Gastroesophageal sphincter (tissue), 3 donors: ENCODE measurements around the gene HSF4.

Experiments
- EP300 ChIP-seq: sonication (generic); formaldehyde crosslinking; IDR thresholded peaks from one replicate; pipeline ENCODE4 v1.6.1; 2017; ENCODE audit warnings: antibody characterized with exemption, mild to moderate bottlenecking
- POLR2A ChIP-seq, 2 donors: fragments of 450-650 bp; IDR thresholded peaks; one replicate each; pipeline ENCODE4 v1.6.1; 2017; ENCODE audit warnings: antibody characterized with exemption in 2 of 2, mild to moderate bottlenecking in 2 of 2, moderate library complexity in 1 of 2
- POLR2AphosphoS5 ChIP-seq: sonication (generic); formaldehyde crosslinking; IDR thresholded peaks from one replicate; pipeline ENCODE4 v1.6.1; 2017; ENCODE audit warnings: antibody characterized with exemption
- TF ChIP-seq, protein P1 (sequence below), 4 experiments: fragments of 200-600 bp in 2 of 4; fragments of 450-650 bp in 2 of 4; sonication (generic) in 1 of 4; IDR thresholded peaks; one replicate each; pipeline ENCODE4 v1.5.1; 2017 to 2019; ENCODE audit warnings: antibody characterized with exemption in 4 of 4, mild to moderate bottlenecking in 2 of 4, moderate library complexity in 2 of 4

GRCh38 chr16:67170949-67171649, 6.6 kb downstream of the HSF4 start:
- TF ChIP-seq, protein P1, sequence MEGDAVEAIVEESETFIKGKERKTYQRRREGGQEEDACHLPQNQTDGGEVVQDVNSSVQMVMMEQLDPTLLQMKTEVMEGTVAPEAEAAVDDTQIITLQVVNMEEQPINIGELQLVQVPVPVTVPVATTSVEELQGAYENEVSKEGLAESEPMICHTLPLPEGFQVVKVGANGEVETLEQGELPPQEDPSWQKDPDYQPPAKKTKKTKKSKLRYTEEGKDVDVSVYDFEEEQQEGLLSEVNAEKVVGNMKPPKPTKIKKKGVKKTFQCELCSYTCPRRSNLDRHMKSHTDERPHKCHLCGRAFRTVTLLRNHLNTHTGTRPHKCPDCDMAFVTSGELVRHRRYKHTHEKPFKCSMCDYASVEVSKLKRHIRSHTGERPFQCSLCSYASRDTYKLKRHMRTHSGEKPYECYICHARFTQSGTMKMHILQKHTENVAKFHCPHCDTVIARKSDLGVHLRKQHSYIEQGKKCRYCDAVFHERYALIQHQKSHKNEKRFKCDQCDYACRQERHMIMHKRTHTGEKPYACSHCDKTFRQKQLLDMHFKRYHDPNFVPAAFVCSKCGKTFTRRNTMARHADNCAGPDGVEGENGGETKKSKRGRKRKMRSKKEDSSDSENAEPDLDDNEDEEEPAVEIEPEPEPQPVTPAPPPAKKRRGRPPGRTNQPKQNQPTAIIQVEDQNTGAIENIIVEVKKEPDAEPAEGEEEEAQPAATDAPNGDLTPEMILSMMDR (IDR thresholded peaks at IDR 0.05) = no peak
- TF ChIP-seq EP300 = no peak
- peak; percentile 30 for TF ChIP-seq POLR2AphosphoS5
- TF ChIP-seq POLR2A (IDR thresholded peaks at IDR 0.05) = no peak
